Measurements from ENCODE around the gene PTP4A2. TPM values are rescaled to one million over a fixed set of nuclear protein-coding genes. Genes with fewer than 3 reads are reported as not detected.

The PTP4A2 gene
- total RNA-seq, 3 donors from 2014 or later = 225 to 271 (median 252) TPM

DNA sequence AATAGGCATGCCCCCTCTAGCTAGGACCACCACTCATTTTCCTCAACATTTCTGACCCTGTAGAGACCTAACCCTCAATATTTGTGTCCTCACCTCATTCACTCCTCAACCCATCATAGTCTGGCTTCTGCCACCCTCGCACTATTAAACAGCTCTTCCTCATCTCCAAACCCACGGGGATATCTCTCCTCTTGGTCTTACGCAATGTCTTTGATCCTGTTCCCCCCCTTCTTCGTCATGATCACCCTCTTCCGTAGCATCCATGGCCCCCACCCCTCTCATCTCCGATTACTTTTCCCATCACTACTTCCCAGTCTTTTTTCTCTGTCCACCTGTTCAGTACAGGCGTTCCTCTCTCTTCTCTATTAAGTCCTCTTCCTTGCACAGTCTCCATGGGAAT lies 70.6 kb downstream of the PTP4A2 start:
- no peaks in the 10 kb centered on the region for H3K4me1 ChIP-seq
- intact Hi-C loops (cut with DNase I; ENCODE audit: low total_unique reads) = no loop called here
- no peak for DNase-seq (ENCODE audit: low spot score in 2 of 2)

DNA sequence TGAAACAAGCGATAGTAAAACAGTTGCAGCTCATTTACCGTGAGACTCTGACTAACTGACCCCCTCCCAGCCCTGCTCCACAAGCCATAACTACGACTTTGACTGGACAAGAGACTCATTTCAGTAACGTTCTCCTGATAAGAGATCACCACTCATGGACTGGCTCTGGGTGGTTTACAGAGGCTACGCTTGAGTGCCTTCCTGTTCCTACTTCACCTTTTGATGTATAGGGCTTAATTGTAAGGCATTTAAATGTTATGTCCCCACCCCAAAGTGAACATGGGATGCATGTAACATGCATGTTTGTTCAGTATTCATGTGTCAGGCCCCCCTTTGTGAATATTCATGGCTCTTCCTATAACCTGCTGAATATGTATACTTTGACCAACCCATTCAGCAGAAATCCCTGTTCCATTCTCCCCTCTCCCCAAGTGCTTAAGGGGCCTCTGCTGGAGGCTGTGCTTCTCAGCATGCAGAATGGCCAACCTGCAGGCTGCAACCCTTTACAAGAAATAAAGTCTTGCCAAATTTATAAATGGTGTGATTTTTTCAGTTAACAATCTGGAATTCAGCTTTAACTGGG lies 71.6 kb downstream of the PTP4A2 start:
- H3K9me3 ChIP-seq = no peaks in the 10 kb centered on the region
- no peaks in the 10 kb centered on the region for H3K36me3 ChIP-seq
- no peak for TF ChIP-seq POLR2A (IDR thresholded peaks at IDR 0.05)
- TF ChIP-seq, protein P1, sequence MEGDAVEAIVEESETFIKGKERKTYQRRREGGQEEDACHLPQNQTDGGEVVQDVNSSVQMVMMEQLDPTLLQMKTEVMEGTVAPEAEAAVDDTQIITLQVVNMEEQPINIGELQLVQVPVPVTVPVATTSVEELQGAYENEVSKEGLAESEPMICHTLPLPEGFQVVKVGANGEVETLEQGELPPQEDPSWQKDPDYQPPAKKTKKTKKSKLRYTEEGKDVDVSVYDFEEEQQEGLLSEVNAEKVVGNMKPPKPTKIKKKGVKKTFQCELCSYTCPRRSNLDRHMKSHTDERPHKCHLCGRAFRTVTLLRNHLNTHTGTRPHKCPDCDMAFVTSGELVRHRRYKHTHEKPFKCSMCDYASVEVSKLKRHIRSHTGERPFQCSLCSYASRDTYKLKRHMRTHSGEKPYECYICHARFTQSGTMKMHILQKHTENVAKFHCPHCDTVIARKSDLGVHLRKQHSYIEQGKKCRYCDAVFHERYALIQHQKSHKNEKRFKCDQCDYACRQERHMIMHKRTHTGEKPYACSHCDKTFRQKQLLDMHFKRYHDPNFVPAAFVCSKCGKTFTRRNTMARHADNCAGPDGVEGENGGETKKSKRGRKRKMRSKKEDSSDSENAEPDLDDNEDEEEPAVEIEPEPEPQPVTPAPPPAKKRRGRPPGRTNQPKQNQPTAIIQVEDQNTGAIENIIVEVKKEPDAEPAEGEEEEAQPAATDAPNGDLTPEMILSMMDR (IDR thresholded peaks at IDR 0.05) = no peak
- TF ChIP-seq POLR2AphosphoS5 (IDR thresholded peaks at IDR 0.05) = no peak
- no peaks in the 10 kb centered on the region for H3K4me1 ChIP-seq
- no peak for DNase-seq (ENCODE audit: low spot score in 2 of 2)
- H3K27me3 ChIP-seq = no peaks in the 10 kb centered on the region
- intact Hi-C loops (cut with DNase I; ENCODE audit: low total_unique reads) = no loop called here
- no peak overlapping the region for H3K27ac ChIP-seq
- H3K4me3 ChIP-seq = no peak overlapping the region

More for the DNA sequence above, 70.6 kb downstream of the PTP4A2 start:
- Histone ChIP-seq H3K36me3 (no peaks in the 10 kb centered on the region), H3K4me3 (no peak overlapping the region), H3K27ac (no peak overlapping the region), H3K9me3 (no peaks in the 10 kb centered on the region), H3K27me3 (no peaks in the 10 kb centered on the region)
- TF ChIP-seq POLR2AphosphoS5 (IDR thresholded peaks at IDR 0.05) (no peak), POLR2A (IDR thresholded peaks at IDR 0.05) (no peak)
- TF ChIP-seq, protein P1 (IDR thresholded peaks at IDR 0.05) = no peak

GRCh38 chr1:31865728-31866449 lies 72.3 kb downstream of the PTP4A2 start:
- TF ChIP-seq POLR2AphosphoS5 (IDR thresholded peaks at IDR 0.05) (no peak), POLR2A (IDR thresholded peaks at IDR 0.05) (no peak)
- TF ChIP-seq, protein P1 (IDR thresholded peaks at IDR 0.05) = no peak
- no peak overlapping the region for H3K27ac ChIP-seq
- no peaks in the 10 kb centered on the region for H3K36me3 ChIP-seq
- no peak for DNase-seq (ENCODE audit: low spot score in 2 of 2)
- intact Hi-C loops (cut with DNase I; ENCODE audit: low total_unique reads) = no loop called here
- no peaks in the 10 kb centered on the region for H3K9me3 ChIP-seq
- no peak overlapping the region for H3K4me3 ChIP-seq
- no peaks in the 10 kb centered on the region for H3K4me1 ChIP-seq
- H3K27me3 ChIP-seq = no peaks in the 10 kb centered on the region

DNA sequence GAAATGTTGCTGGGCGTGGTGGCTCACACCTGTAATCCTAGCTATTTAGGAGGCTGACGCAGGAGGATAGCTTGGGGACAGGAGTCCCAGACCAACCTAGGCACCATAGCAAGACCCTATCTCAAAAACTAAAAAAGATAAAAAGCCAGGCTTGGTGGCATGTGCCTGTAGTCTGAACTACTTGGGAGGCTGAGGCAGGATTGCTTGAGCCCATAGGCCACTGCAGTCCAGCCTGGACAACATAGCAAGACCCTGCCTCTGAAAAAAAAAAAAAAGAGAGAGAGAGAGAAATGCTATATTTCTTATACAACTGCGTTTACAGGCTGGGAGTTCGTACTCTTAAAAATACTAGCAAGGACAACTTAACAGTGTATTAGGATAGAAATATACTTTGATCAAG lies 76.1 kb downstream of the PTP4A2 start:
- Histone ChIP-seq H3K4me3 (no peak overlapping the region), H3K36me3 (no peaks in the 10 kb centered on the region), H3K9me3 (no peaks in the 10 kb centered on the region), H3K27ac (no peak overlapping the region), H3K27me3 (no peaks in the 10 kb centered on the region), H3K4me1 (no peaks in the 10 kb centered on the region)
- intact Hi-C loops (cut with DNase I; ENCODE audit: low total_unique reads) = no loop called here
- no peak for DNase-seq (ENCODE audit: low spot score in 2 of 2)
- no peak for TF ChIP-seq POLR2AphosphoS5 (IDR thresholded peaks at IDR 0.05)
- TF ChIP-seq, protein P1 (IDR thresholded peaks at IDR 0.05) = no peak
- TF ChIP-seq POLR2A (IDR thresholded peaks at IDR 0.05) = no peak

DNA sequence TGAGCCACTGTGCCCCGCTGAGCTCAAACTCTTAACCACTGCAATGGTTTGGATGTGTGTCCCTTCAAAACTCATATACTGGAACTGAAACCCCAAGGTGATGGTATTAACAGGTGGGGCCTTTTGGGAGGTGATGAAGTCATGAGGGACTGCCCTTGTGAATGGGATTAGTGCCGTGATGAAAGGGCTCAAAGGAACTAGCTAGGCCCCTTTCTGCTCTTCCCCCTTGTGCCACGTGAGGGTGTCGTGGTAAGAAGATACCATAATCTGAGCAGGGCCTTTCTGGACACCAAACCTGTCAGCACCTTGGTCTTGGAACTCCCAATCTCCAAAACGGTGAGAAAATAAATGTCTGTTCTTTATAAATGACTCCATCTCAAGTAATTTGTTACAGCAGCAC lies 76.8 kb downstream of the PTP4A2 start:
- DNase-seq (ENCODE audit: low spot score in 2 of 2) = no peak
- no peaks in the 10 kb centered on the region for H3K9me3 ChIP-seq
- no peak overlapping the region for H3K27ac ChIP-seq
- intact Hi-C loops (cut with DNase I; ENCODE audit: low total_unique reads) = no loop called here
- no peak overlapping the region for H3K4me3 ChIP-seq
- TF ChIP-seq POLR2A (IDR thresholded peaks at IDR 0.05) = no peak
- no peak for TF ChIP-seq POLR2AphosphoS5 (IDR thresholded peaks at IDR 0.05)
- TF ChIP-seq, protein P1 (IDR thresholded peaks at IDR 0.05) = no peak
- no peaks in the 10 kb centered on the region for H3K4me1 ChIP-seq
- no peaks in the 10 kb centered on the region for H3K27me3 ChIP-seq
- no peaks in the 10 kb centered on the region for H3K36me3 ChIP-seq

Measured in breast epithelium (tissue), 4 donors.